PC-9 (cell line): ENCODE data around the gene RIPOR3. TPM values are rescaled to one million over a fixed set of nuclear protein-coding genes. Genes with fewer than 3 reads are reported as not detected.
"Not testable (repeated sequence)": the region's sequence is repeated elsewhere in the genome, so short reads cannot be mapped to it uniquely, and the experiment has no call there.

Experiments used
- BruUV-seq: library from RNA; stranded (reverse); fragments of 400-500 nt; replicated peaks from 2 replicates; lab custom pipeline; 2021; lab: Mats Ljungman, UMichigan
- CTCF ChIA-PET: fragments of 300-600 bp; sonication (Branson Sonifier 250); formaldehyde crosslinking; loops from one replicate; lab custom pipeline; 2022; ENCODE audit warnings: antibody characterized with exemption; lab: Charles Lee
- POLR2A ChIA-PET: fragments of 300-600 bp; sonication (Branson Sonifier 250); formaldehyde crosslinking; loops from one replicate; lab custom pipeline; 2022; ENCODE audit warnings: antibody characterized with exemption; ENCODE audit not compliant: unreplicated experiment; lab: Charles Lee
- DNase-seq, 2 experiments: peaks; one replicate each; pipeline versions ENCODE4 v3.0.0 to v3.0.0-alpha.2; 2015 to 2022; ENCODE audit warnings: mixed read lengths in 1 of 2
- H2AFZ ChIP-seq: fragments of 200-600 bp; sonication (generic); 2 replicates; pipeline ENCODE4 v1.8.1; 2017; ENCODE audit warnings: antibody characterized with exemption
- H3F3A ChIP-seq: fragments of 200-600 bp; sonication (generic); 2 replicates; pipeline ENCODE4 v1.8.1; 2017; ENCODE audit warnings: antibody characterized with exemption, mild to moderate bottlenecking, low read depth; ENCODE audit not compliant: insufficient read depth
- H3K27ac ChIP-seq: fragments of 200-600 bp; sonication (generic); 2 replicates; pipeline ENCODE4 v1.6.1; 2016; ENCODE audit warnings: mixed run types
- H3K27me3 ChIP-seq: fragments of 200-600 bp; sonication (generic); 2 replicates; pipeline ENCODE4 v1.6.1; 2016; ENCODE audit warnings: low read depth, mixed run types; ENCODE audit not compliant: insufficient read depth
- H3K36me3 ChIP-seq: fragments of 200-600 bp; sonication (generic); 2 replicates; pipeline ENCODE4 v1.6.1; 2016; ENCODE audit warnings: low read depth, mixed run types
- H3K4me1 ChIP-seq: fragments of 200-600 bp; sonication (generic); replicated peaks from 2 replicates; pipeline ENCODE4 v1.6.1; 2016; ENCODE audit warnings: mixed run types; ENCODE audit not compliant: insufficient read depth
- H3K4me2 ChIP-seq: fragments of 200-600 bp; sonication (generic); 2 replicates; pipeline ENCODE4 v1.6.1; 2017; ENCODE audit warnings: mixed run types
- H3K4me3 ChIP-seq: fragments of 200-600 bp; sonication (generic); 2 replicates; pipeline ENCODE4 v1.6.1; 2016; ENCODE audit warnings: mixed run types
- H3K79me2 ChIP-seq: fragments of 200-600 bp; sonication (generic); 2 replicates; pipeline ENCODE4 v1.6.1; 2017; ENCODE audit warnings: low read depth, mixed run types
- H3K9me2 ChIP-seq: fragments of 200-600 bp; sonication (generic); 2 replicates; pipeline ENCODE4 v1.8.1; 2017; ENCODE audit warnings: mild to moderate bottlenecking; ENCODE audit not compliant: insufficient read depth
- H3K9me3 ChIP-seq: fragments of 200-600 bp; sonication (generic); 2 replicates; pipeline ENCODE4 v1.8.1; 2016; ENCODE audit warnings: low read depth; ENCODE audit not compliant: insufficient read depth
- H4K20me1 ChIP-seq: fragments of 200-600 bp; sonication (generic); 2 replicates; pipeline ENCODE4 v1.8.1; 2017; ENCODE audit not compliant: insufficient read depth
- EZH2 ChIP-seq: fragments of 200-600 bp; sonication (generic); IDR thresholded peaks from 2 replicates; pipeline ENCODE4 v1.8.0; 2017; ENCODE audit warnings: antibody characterized with exemption, low read depth
- intact Hi-C: fragments of 100-400 bp; cut with micrococcal nuclease; formaldehyde crosslinking; loops from one replicate; pipeline ENCODE4 v1.10.0; 2022; ENCODE audit not compliant: unreplicated experiment
- total RNA-seq: library from RNA; stranded (reverse); gene quantifications from 2 replicates; pipeline ENCODE4 v1.2.3, GENCODE V29; 2021
- TF ChIP-seq, protein P1 (sequence below): fragments of 200-600 bp; sonication (generic); conservative IDR thresholded peaks from 2 replicates; pipeline ENCODE4 v1.6.1; 2017; ENCODE audit warnings: mixed run types, antibody characterized with exemption, mild to moderate bottlenecking, moderate library complexity

The RIPOR3 gene
- total RNA-seq, 1 experiment from 2014 or later = 6.3 TPM

DNA sequence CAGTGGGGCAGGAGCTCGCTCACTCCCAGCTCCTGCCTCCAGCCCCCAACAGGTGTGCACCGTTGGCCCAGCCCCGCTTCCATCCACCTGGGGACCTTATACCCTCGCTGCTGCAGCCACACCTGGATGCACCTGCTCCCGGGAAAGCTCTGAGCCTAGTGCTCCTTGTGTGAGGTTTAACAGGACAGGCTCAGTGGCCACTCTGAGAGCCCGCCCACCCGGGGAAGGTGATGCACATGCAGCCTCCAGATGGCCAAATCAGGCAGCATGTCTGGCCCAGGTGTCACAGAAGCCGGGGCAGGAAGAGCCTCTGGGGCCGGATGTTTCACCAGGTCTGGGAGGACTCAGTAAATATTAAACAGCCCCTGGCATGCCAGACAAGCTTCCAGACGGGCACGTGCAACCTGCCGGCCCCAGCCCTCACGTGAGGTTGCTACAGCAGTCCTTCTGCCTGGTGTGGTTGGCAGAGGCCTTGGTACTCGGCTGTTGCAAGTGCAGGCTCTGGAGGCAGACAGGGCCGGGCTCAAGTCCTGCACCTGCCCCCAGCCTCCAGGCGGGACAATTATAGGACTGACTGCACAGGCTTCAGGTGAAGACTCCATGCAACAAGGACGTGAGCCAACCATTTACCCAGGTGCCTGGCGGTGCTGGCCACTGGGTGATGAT is 66.9 kb downstream of the RIPOR3 start:
- intact Hi-C loops = loop anchor here (5.0 kb wide), 1 partner anchor 38 kb away; no protein-coding TSS in a partner anchor
- Histone ChIP-seq H3K4me2 (peak overlapping the region; percentile 29), H3K4me3 (no peak overlapping the region), H4K20me1 (no peaks in the 10 kb centered on the region), H3K4me1 (peaks cover 36% of the 10 kb centered on the region), H3K36me3 (no peaks in the 10 kb centered on the region), H3K9me3 (no peaks in the 10 kb centered on the region; the same call in 1 of the 2 replicates), H3F3A (peaks cover 30% of the 10 kb centered on the region), H3K79me2 (no peaks in the 10 kb centered on the region), H2AFZ (no peak overlapping the region), H3K27me3 (no peaks in the 10 kb centered on the region), H3K9me2 (no peaks in the 10 kb centered on the region), H3K27ac (peak overlapping the region; percentile 17)
- ChIA-PET CTCF (interaction anchor here (0.6 to 1.8 kb wide), 3 partner anchors 11 to 125 kb away, joined by 3 to 4 read pairs (median 3); no protein-coding TSS in a partner anchor), POLR2A (interaction anchor here (0.5 to 0.6 kb wide), 2 partner anchors 105 to 1028 kb away, joined by 3 to 4 read pairs; no protein-coding TSS in a partner anchor)
- TF ChIP-seq EZH2 = no peak
- TF ChIP-seq, protein P1, sequence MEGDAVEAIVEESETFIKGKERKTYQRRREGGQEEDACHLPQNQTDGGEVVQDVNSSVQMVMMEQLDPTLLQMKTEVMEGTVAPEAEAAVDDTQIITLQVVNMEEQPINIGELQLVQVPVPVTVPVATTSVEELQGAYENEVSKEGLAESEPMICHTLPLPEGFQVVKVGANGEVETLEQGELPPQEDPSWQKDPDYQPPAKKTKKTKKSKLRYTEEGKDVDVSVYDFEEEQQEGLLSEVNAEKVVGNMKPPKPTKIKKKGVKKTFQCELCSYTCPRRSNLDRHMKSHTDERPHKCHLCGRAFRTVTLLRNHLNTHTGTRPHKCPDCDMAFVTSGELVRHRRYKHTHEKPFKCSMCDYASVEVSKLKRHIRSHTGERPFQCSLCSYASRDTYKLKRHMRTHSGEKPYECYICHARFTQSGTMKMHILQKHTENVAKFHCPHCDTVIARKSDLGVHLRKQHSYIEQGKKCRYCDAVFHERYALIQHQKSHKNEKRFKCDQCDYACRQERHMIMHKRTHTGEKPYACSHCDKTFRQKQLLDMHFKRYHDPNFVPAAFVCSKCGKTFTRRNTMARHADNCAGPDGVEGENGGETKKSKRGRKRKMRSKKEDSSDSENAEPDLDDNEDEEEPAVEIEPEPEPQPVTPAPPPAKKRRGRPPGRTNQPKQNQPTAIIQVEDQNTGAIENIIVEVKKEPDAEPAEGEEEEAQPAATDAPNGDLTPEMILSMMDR = no peak
- no TSS peak for BruUV-seq
- DNase-seq = peak; percentile 80 to 93

DNA sequence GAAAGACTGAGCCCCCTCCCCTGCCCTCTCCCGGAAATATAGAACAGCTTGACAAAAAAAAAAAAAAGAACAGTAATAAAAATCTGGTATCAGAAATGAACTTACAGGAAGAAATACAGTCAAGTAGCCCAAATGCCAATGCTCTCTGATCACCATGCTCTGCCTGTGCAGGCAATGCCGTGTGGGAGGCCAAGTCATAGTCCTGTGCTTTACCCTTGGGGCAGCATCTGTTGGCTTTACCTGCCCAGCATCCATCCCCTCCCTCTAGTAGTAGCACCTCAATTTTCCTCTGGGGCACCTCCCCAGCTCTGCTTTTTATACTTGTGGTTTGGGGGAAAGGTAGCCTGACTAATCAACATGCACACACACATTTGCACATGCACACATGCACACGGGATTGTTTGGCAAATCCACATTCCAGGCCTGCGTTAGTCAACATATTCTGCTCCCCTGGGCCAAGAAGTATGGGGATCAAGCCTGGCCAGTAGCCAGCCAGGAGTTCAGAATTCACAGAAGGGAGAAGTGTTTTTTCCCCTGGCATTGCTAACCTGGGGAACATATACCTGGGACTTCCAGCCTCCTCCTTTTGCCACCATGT is 70.2 kb downstream of the RIPOR3 start:
- BruUV-seq = no TSS peak

DNA sequence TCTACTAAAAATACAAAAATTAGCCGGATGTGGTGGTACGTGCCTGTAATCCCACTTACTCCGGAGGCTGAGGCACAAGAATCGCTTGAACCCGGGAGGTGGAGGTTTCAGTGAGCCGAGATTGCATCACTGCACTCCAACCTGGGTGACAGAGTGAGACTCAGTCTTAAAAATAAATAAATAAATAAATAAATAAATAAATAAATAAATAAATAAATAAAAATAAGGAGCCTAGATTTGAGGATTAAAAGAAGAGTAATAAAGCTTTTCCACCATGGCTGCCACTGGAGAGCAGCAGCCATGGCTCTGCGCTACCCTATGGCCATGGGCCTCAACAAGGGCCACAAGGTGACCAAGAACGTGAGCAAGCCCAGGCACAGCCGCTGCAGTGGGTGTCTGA is 70.9 kb downstream of the RIPOR3 start:
- intact Hi-C loops, H3K9me2 ChIP-seq, H3K27me3 ChIP-seq, DNase-seq, BruUV-seq, H3K9me3 ChIP-seq, H3K4me2 ChIP-seq, H3K79me2 ChIP-seq, H3K27ac ChIP-seq, H2AFZ ChIP-seq, H4K20me1 ChIP-seq, H3K4me3 ChIP-seq, POLR2A ChIA-PET, CTCF ChIA-PET, H3K36me3 ChIP-seq: not testable (repeated sequence)
- peaks cover 17% of the 10 kb centered on the region for H3K4me1 ChIP-seq
- H3F3A ChIP-seq = peaks cover 14% of the 10 kb centered on the region

More for the DNA sequence above, 70.2 kb downstream of the RIPOR3 start:
- no peaks in the 10 kb centered on the region for H3K27me3 ChIP-seq
- intact Hi-C loops = no loop called here
- H3K9me2 ChIP-seq = no peaks in the 10 kb centered on the region
- H3K9me3 ChIP-seq = no peaks in the 10 kb centered on the region; the same call in 1 of the 2 replicates
- no peak for DNase-seq
- H3K79me2 ChIP-seq = no peaks in the 10 kb centered on the region
- H3K4me1 ChIP-seq = peaks cover 24% of the 10 kb centered on the region
- H2AFZ ChIP-seq = no peak overlapping the region
- ChIA-PET POLR2A (interaction anchor here (0.6 kb wide), 1 partner anchor 120 kb away, joined by 3 read pairs; no protein-coding TSS in a partner anchor), CTCF (no interaction called here)
- no peak overlapping the region for H3K27ac ChIP-seq
- no peaks in the 10 kb centered on the region for H4K20me1 ChIP-seq
- TF ChIP-seq EZH2 = no peak
- TF ChIP-seq, protein P1 = no peak
- H3F3A ChIP-seq = peaks cover 20% of the 10 kb centered on the region
- H3K4me3 ChIP-seq = no peak overlapping the region
- H3K4me2 ChIP-seq = no peak overlapping the region
- H3K36me3 ChIP-seq = no peaks in the 10 kb centered on the region
